ENCODE data around the gene NAPB. TPM values are rescaled to one million over a fixed set of nuclear protein-coding genes. Genes with fewer than 3 reads are reported as not detected.

NAPB gene
- total and polyA plus RNA-seq, 10 of the 15 experiments (the other 5 are each of a cell fraction or from before 2014, with no cell fraction given): 2.1 to 15.9 (median 7.2) TPM

- POLR2A ChIA-PET: no interaction called here
- Histone ChIP-seq H3K27me3 (replicated peaks in 1 of 2; ENCODE audit: control insufficient read depth in 2 of 2, insufficient read depth in 2 of 2, low read length in 1 of 2) (no peaks in the 10 kb centered on the region), H3K4me2 (ENCODE audit: control insufficient read depth, insufficient read depth) (no peak overlapping the region), H3K36me3 (ENCODE audit: control insufficient read depth in 2 of 2, insufficient read depth in 2 of 2, low read length in 1 of 2) (peaks cover 10 to 16% of the 10 kb centered on the region in 2 experiments), H2AFZ (ENCODE audit: control insufficient read depth, low read depth, low read length) (no peak overlapping the region), H3K79me2 (ENCODE audit: control insufficient read depth, insufficient read depth, low read length) (peaks cover 1% of the 10 kb centered on the region), H4K20me1 (ENCODE audit: control insufficient read depth, insufficient read depth) (no peaks in the 10 kb centered on the region), H3K27ac (ENCODE audit: control insufficient read depth, insufficient read depth) (no peak overlapping the region), H3K9me3 (replicated peaks; ENCODE audit: control insufficient read depth, insufficient read depth, low read length) (no peaks in the 10 kb centered on the region), H3K4me1 (ENCODE audit: control insufficient read depth, insufficient read depth, low read length) (peaks cover 11% of the 10 kb centered on the region), H3K4me3 (no peak overlapping the region), H3K9ac (ENCODE audit: control insufficient read depth, insufficient read depth, low read length) (no peak overlapping the region)
- DNase-seq (ENCODE audit: low read depth, low spot score) (no peak), FAIRE-seq (no peak), ATAC-seq (no peak)
- 44% methylated on average over 2 of the region's 2 CpGs for WGBS (ENCODE audit: insufficient coverage, insufficient replicate concordance, low lambda C conversion rate, missing lambda C conversion rate)
- CTCF ChIA-PET: no interaction called here
- no TSS peak for BruUV-seq (replicated peaks)
- intact Hi-C loops (cut with micrococcal nuclease; ENCODE audit: unreplicated experiment) (no loop called here), in situ Hi-C loops (cut with MboI) (no loop called here)
- RAD21 ChIA-PET (ENCODE audit: unreplicated experiment): no interaction called here
- SMC1A ChIA-PET (ENCODE audit: uncharacterized antibody, unreplicated experiment): no interaction called here
- TF ChIP-seq TBL1XR1 (IDR thresholded peaks at IDR 0.05; ENCODE audit: low read depth, low read length): no peak
- TF ChIP-seq RUNX3 (IDR thresholded peaks at IDR 0.05; ENCODE audit: low read length): no peak
- TF ChIP-seq, protein P1, sequence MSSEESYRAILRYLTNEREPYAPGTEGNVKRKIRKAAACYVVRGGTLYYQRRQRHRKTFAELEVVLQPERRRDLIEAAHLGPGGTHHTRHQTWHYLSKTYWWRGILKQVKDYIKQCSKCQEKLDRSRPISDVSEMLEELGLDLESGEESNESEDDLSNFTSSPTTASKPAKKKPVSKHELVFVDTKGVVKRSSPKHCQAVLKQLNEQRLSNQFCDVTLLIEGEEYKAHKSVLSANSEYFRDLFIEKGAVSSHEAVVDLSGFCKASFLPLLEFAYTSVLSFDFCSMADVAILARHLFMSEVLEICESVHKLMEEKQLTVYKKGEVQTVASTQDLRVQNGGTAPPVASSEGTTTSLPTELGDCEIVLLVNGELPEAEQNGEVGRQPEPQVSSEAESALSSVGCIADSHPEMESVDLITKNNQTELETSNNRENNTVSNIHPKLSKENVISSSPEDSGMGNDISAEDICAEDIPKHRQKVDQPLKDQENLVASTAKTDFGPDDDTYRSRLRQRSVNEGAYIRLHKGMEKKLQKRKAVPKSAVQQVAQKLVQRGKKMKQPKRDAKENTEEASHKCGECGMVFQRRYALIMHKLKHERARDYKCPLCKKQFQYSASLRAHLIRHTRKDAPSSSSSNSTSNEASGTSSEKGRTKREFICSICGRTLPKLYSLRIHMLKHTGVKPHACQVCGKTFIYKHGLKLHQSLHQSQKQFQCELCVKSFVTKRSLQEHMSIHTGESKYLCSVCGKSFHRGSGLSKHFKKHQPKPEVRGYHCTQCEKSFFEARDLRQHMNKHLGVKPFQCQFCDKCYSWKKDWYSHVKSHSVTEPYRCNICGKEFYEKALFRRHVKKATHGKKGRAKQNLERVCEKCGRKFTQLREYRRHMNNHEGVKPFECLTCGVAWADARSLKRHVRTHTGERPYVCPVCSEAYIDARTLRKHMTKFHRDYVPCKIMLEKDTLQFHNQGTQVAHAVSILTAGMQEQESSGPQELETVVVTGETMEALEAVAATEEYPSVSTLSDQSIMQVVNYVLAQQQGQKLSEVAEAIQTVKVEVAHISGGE (CRISPR knock-in tag; IDR thresholded peaks at IDR 0.05): no peak
- TF ChIP-seq BCL11A (IDR thresholded peaks at IDR 0.05; ENCODE audit: low read depth, low read length): no peak
- no peak for TF ChIP-seq RFX5 (IDR thresholded peaks at IDR 0.05; ENCODE audit: low read depth, low read length)
- no peak for TF ChIP-seq MTA3 (IDR thresholded peaks at IDR 0.05; ENCODE audit: borderline replicate concordance, low read length)
- no peak for TF ChIP-seq SMAD5 (IDR thresholded peaks at IDR 0.05; ENCODE audit: low read depth)
- TF ChIP-seq SP1 (IDR thresholded peaks at IDR 0.05; ENCODE audit: low read depth, low read length): no peak
- no peak for TF ChIP-seq RBBP5 (conservative IDR thresholded peaks at IDR 0.05)
- TF ChIP-seq BRCA1 (IDR thresholded peaks at IDR 0.05; ENCODE audit: low read depth, low read length): no peak
Observed at GRCh38 chr20:23397961-23398360, 23.3 kb downstream of the NAPB start.

All from GM12878 (cell line).